AML-193 (cell line): Measurements from ENCODE around the gene NCEH1.
"Not testable (repeated sequence)": the region's sequence is repeated elsewhere in the genome, so short reads cannot be mapped to it uniquely, and the experiment has no call there.

ENCODE experiments used
- DNase-seq, 2 experiments: peaks; one replicate each; lab custom pipeline; 2025; lab: John Stamatoyannopoulos, UW

Gene NCEH1

DNA sequence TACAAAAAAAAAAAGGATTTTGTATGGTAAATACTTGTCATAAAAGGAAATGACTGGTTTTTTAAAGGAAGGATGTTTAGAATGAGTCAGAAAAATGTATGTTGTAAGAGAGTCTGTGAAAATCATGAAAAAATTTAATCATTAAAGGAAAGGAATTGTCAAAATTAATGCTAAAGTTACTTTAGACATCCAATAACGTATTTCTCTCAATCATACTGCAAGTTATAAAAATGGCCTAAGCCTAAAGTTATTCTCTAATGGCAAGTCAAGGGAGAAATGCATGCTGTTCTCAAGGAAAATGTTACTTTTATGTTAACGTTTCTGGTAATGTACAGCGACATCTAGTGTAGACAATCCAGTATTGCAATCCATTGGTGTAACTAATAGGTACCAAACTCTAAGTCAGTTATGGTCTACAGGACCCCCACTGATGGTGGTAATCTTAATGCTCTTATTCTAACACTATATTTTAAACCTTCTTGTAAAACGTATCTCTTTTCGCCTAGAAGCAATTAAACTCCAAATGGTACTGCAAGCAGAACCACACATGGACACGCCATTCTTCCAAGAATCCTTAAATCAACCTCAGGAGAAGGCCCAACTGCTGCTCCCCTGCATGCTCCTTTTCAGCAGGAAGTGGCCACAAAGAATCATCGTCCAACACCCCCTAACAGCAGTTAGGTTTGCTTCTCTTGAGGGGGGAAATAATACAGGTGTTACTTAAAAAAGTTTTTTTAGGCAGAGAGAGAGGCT lies 35.2 kb downstream of the NCEH1 start:
- peak; percentile 88 to 92 for DNase-seq

DNA sequence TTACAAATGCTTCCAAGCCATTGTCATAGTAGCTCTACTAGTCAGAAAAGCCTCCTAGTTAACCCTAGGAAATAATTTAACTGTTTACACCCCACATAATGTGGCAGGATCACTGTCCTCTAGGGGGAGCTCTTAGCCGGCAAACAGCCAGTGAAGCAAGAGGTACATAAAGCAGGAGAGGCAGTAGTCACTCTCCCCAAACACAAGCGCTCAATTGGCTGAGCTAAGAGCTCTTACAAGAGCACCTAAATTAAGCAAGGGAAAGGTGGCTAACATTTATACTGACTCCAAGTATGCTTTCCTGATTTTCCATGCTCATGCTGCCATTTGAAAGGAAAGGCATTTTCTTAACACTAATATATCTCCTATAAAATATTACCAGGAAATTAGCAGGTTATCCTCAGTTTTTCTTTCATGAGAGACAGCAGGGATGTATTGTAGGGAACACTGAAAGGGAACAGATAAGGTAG lies 37.6 kb downstream of the NCEH1 start:
- DNase-seq: peak; percentile 88 to 96

DNA sequence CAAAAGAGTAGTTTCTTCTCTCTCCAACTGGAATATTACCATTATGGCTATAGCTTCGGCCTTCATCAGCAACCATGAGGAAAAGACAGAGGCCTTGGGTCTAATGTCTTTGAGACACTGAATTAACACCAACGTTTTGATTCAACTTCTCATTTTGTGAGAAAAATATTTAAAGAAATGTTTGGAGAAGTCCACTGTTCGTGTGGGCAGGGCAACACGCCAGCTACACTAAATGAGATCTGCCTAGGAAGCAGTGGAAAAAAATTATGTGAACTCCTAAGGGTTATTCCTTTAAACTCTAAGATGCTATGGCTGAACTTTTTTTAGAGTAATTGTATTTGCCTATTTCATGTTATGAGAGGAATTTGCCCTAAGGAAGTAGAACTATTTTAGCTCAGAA lies 41.8 kb downstream of the NCEH1 start:
- DNase-seq: no peak

DNA sequence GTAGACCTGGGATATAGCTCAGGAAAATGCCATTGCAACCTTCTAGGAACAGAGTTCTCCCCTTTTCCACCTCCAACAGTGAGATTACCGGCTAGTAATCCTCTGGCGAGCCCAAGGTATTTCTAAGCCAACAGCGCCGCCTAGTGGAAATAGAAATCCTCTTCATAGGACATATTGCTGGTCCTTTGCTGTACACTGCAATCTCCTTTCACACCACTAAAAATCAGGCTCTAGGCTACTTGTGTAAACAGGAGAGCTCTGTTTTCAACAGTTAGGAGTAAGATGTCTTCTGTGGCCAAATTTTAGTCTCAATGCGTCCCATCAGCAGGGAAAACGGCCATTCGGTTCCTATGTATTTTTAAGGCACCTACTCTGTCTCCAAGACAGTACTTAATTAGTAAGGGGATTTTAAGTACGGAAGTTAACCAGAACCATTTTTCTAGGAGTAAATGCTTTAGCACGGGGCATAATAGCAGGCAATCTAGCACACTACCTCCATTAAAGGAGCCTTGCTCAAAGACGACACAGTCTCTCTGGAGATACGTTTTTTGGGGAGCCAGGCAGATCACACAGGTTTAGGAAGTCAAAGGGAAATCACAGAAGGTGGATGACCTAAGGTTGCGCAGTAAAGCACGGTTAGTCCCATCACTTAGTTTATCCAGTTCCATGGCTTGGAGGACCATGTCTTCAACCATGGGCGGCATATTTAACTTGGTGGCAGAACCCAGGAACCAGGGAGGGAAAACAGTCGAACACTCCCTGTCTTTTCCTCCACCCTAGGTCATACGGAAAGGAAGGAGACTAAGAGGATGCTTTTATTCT lies 43.8 kb downstream of the NCEH1 start:
- peak; percentile 92 to 94 for DNase-seq

DNA sequence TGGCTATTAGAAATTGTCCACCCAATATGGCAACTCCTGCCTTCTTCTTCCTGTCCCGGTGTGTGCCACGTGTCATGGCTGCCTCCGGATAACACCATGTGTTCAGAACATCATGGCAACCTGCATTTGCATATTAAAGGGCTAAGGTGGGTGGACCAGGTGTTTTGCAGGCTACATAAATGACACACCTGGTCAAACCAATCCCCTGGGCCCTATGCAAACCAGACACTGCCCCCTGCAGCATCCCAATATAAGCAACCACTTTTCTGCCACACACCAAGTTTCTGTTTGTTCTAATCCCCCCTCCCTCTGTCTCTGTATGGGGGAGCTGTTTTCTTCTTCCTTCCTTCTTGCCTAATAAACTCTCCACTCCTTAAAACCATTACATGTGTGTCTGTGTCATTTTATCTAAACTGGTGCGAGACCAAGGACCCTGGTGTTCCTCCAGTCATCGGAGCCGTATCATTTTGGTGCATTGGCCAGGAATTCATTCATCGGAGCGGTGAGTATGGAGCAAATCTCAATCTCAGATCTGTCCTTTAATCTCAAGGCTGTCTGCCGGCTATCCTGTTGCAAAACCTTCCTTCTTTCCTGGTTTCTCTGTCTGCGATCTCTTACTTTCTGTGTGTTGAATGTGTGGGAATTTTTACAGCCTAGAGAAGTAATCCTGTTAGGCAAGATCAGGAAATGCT lies 44.5 kb downstream of the NCEH1 start:
- DNase-seq: no peak

DNA sequence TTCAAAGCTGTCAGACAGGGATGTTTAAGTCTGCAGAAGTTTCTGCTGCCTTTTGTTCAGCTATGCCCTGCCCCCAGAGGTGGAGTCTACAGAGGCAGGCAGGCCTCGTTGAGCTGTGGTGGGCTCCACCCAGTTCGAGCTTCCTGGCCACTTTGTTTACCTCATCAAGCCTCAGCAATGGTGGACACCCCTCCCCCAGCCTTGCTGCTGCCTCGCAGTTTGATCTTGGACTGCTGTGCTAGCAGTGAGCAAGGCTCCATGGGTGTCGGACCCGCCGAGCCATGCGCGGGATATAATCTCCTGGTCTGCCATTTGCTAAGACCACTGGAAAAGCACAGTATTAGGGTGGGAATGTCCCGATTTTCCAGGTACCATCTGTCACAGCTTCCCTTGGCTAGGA lies 45.4 kb downstream of the NCEH1 start:
- not testable (repeated sequence) for DNase-seq

DNA sequence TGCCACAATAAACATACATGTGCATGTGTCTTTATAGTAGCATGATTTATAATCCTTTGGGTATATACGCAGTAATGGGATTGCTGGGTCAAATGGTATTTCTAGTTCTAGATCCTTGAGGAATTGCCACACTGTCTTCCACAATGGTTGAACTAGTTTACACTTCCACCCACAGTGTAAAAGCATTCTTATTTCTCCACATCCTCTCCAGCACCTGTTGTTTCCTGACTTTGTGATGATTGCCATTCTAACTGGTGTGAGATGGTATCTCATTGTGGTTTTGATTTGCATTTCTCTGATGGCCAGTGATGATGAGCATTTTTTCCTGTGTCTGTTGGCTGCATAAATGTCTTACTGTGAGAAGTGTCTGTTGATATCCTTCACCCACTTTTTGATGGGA lies 50.4 kb downstream of the NCEH1 start:
- DNase-seq: not testable (repeated sequence)

DNA sequence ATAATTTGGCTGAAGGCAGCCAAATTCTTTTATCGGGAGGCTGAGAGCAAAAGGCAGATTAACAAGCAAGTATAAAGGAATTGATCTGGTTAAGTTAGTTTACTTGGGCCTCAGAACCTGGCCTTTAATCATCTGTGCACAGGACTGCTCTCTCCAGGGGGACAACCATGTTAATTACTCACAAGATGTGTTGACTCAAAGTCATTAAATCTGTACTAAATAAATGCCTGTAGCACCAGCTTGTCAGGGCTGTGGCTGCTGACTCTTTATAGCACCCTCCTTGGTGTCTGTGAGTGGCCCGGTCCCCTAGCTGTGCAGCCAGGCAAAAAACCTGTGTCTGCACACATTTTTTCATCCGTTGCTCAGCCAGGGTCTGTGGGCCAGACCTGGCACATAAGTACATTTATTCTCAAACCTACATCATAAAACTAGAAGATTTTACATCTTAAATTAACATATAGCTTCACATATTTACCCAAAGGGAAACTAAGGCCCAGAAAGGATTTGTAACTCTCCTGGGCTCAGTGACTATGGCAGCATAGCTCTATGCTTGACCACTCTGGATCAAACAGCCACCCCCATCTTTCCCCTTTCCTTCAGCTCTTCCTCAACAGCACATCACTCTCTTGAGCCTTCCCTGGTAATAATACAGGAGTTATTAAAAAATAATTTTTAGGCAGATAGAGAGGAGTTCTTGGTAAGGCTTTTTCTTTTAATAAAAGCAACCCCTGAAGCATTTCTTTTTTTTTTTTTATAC lies 51.4 kb downstream of the NCEH1 start:
- DNase-seq: no peak

DNA sequence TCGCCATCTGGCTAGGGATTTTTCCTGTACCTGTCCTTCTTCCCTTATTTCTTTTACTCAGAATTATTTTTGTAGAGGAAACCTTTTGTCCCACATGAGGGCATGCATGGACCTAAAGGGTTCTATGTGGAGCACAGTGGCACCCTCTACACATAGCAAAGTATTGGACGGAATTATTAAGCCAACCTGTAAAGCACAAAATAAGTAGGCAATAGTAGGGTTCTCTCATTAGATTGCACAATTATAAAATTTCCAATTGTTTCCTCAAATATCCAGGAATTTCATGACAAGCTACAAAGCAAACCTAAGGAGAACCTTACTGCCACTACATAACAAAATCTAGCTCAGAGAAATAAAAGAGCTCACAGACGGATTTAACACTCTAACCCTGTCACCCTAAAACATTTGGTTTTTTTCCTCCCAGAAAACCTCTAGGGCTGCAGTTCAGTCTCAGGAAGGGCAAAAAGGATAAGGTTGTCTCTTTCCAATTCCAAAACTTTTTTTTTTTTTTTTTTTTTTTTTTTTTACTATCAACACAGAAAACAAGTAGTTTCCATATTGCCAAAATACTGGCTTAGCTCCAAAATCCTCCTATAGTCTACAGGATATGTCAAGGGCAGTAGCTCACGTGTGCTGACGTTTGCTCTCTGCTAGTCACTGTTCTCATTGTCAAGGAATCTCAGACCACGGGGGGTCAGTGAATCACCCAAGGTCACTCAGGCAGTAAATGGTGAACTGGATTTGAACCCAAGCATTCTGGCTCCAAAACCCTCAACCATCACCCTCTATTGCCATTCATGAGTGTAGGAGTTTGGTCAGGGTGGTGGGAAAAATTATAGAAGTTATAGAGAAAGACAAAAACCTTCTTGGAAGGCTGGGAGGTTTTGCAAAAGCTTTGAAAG lies 52.3 kb downstream of the NCEH1 start:
- DNase-seq: no peak

DNA sequence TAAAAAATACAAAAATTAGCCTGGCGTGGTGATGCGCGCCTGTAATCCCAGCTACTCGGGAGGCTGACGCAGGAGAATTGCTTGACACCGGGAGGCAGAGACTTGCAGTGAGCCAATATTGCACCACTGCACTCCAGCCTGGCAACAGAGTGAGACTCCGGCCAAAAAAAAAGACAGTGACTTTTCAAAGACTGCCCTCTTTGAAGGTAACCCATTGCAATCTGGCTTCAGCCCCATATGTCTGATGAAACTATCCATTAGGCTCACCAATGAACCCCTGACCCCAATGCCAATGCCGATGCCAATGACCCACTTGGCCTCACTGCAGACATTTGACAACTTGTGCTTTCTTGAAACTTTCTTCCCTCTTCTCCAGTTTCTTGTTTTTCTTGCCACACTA lies 54.3 kb downstream of the NCEH1 start:
- no peak for DNase-seq

DNA sequence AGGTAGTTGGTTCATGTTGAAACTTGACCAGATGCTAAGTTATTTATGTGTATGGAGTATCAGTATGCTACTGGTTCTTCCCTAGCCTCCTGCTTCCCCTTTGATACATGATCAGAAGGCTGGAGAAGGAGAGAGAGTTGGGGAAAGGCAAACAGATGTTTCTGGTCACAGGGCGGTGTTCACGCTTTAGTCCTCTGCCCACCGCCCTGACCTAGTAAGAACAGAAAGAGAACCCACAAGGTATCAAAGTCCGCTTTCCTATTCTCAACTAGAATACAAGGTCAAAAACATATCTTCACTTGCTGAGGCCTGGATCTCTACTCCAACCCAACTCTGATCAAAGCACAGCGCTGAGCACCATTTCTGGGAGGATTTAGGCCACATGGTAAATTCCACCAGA lies 55.5 kb downstream of the NCEH1 start:
- DNase-seq: no peak

DNA sequence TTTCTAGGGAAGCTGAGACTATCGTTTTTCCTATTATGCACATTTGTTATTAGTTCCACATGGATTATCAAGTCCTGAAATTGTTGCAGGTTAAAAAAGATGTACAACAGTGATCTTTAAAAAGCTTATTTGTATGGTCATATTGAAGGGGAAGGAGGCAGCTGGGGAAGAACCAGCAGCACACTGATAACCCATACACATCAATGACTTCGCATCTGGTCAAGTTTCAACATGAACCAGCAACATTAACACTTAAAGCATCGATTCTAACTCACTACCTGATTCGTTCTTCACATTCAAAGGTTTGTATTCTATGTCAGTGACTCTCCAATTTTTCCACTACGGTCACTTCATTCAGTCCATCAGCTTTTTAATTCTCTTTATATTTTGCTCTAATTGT lies 56.4 kb downstream of the NCEH1 start:
- no peak for DNase-seq

DNA sequence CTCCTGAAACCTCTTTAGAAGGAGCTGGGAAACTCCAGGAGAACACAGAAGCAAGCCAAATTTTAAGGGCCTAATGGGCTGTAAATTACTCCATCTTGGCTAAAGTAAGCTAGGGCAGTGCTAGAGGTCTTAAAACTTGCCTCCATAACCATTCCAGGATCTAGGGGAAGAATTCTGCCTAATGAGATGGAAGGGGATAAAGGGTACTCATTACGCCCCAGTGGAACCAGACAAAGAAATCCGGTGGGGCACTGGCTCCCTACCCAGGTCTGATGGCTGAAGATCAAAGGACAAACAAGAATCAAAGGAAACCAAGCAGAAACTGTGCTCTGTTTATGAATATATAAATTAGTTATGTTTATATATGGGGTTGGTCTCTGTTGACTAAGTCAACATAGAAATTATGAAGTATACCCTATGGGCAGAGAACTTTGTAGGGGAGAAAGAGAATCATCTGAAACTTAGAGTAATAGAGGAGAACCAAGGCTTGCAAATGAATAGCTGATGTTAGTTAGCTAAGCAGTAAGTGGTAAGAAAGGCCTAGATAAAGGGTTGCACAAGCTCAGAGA lies 57.8 kb downstream of the NCEH1 start:
- no peak for DNase-seq

DNA sequence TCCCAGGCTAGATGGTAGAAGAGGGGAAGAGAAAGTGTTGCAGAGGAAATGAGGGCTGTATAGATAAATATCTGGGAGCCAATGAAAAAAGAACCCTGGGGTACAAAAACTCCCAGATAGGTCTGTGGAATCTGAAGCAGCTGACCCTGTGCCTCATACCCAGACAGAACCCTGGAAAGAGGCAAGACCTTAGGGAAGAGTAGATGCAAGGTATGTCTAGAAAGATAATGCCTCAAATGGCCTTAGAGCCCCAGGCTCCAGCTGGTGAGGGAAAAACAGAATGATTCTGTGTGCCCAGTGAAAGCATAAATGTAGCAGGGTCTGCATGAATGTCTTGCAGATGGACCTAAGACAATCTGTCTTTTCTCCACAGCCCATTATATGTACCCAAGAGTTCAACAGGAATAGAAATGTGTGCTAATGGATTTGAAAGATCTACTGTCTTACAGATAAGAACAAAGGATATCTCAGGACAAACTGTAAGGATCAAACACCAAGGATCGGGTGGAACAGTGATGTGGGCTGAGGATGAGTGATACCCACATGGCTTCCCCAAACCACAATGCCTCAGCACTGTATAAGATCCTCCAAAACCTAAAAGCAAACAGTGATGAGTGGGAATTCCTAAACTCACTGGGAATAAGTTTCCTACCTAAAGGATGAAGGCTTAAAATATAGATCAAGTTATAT lies 58.8 kb downstream of the NCEH1 start:
- DNase-seq: no peak

DNA sequence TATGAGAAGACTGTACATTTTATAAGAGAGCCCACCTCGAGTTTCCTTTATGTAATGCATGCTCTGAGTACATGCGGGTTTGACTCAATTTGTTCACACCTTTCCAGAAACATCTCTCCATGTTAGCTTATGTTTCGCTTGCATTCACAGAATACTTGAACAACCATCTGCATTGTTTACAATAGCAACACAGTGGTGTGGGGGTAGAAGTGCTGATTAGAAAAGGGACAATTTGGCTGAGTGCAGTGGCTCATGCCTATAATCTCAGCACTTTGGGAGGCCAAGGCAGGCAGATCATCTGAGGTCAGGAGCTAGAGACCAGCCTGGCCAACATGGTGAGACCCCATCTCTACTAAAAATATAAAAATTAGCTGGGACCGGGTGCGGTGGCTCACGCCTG lies 60.9 kb downstream of the NCEH1 start:
- no peak for DNase-seq

DNA sequence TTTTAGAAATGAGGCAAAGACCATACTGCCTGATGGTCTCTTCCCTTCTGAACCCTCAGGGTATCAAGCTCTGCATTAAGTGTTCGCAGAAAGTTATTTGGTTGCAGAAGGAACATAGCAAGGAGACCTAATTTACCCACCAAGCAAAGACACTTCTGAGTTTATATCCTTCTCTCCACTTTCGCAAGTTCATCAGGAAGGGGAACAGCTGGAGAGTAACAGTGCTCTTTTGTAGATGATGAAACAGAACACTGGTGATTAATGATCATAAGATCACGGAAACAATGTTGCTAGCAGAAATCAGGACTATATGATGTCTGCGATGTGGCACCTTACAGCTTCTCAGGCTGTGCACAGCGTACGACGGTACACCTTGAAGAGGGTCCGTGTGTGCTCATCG lies 62.1 kb downstream of the NCEH1 start:
- peak; percentile 88 to 89 for DNase-seq

DNA sequence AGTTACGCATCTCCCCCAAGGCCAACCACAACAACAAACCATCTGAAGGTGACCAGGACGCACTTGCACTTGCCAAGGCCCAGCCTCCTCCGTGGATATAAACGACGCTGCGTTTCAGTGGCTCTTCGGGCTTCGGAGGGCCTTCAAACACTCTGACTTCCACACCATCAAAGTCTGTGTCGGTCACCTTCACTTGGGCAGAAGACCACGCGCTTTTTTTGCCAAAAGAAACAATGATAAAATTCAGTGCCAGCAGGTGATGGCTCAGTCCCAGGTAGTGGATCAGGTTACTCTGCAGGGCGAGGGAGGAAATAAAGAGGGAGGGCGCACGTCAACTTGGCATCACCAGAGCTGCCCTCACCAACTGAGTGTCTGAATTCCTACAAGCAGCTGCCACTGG lies 63.0 kb downstream of the NCEH1 start:
- DNase-seq: no peak

DNA sequence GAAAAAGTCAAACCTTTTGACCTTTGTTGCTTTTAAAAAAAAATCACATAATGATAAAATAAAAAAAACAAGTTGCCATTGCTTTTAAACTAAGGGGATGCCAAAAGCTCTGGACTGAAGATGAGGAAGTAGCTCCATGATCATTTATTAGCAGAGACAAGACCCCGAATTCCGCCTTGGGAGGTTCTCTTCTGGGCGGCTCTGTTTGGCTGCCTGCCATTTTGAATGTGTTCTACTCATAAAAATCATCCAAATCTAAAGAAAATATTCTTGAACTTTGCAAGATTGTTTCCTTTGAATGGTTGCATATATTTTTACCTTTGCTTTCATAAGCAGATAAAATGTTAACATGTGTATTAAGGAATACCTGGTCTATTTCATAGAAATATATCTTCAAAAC lies 63.8 kb downstream of the NCEH1 start:
- no peak for DNase-seq

DNA sequence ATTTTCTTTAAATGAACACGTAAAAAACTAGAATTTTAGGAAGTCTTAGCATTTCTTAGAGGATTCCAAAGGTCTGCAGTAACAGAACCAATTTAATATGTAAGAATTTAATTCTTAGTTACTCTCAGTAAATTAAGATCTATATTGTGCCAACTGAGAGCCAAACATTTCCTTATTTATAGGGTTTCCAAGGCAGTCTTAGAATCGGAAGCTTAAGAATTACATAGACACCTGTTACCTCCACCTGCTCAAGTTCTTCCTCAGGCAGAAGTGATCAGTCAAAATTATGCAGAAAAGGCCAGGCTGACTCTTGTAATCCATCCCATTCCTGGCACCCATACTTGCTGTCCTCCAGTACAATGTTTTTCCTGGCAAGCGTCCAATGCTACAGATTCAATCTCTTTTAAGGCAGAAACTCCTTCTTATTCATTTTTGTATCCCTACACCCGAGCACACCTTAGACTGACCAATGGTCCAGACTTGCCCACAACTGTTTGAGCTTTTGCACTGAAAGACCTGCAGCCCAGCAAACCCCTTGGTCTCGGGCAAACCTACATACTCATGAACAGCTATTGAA lies 64.3 kb downstream of the NCEH1 start:
- DNase-seq: no peak

DNA sequence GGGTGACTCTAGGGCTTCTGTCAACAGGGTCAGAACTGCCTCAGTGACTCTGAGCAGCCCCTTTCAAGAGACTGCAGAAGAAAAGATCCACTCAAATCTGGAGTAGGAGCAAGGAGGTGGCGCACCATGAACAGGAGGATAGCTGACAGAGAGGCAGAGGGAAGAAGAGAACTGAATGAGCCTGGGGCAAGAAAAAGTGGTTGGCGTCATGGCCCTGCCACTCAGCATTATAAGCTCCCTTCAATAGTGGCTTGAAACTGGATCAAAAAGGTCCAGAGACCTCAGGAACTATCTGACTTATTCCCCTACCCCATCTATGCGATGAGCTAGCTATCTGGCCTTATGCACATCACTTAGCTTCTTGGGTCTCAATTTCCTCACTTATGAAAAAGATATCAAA lies 66.6 kb downstream of the NCEH1 start:
- no peak for DNase-seq
